ENCODE results near the gene DTX3. TPM values are rescaled to one million over a fixed set of nuclear protein-coding genes. Genes with fewer than 3 reads are reported as not detected.

The DTX3 gene
- total RNA-seq, 1 donor from 2014 or later: 56.4 TPM

- Histone ChIP-seq H3K4me1 (peaks cover 11% of the 10 kb centered on the region), H3K4me2 (peak overlapping the region; percentile 89), H3K9me3 (ENCODE audit: low read depth) (no peaks in the 10 kb centered on the region), H4K20me1 (ENCODE audit: low read depth) (peaks cover 9% of the 10 kb centered on the region), H3K27ac (no peak overlapping the region), H3K36me3 (no peaks in the 10 kb centered on the region), H3K9ac (no peak overlapping the region), H3K27me3 (peaks cover 51% of the 10 kb centered on the region), H3K4me3 (no peak overlapping the region), H2AFZ (replicated peaks) (no peak overlapping the region), H3F3A (ENCODE audit: low read depth) (peaks cover 30% of the 10 kb centered on the region), H3K79me2 (ENCODE audit: low read depth) (no peaks in the 10 kb centered on the region)
- Mint-ChIP-seq H3K4me1 (peaks cover 22% of the 10 kb centered on the region), H3K27ac (no peak overlapping the region), H3K9me3 (no peaks in the 10 kb centered on the region), H3K4me3 (peak overlapping the region; percentile 92), H3K36me3 (peaks cover 28% of the 10 kb centered on the region), H3K27me3 (ENCODE audit: insufficient read depth, low read depth) (peaks cover 16% of the 10 kb centered on the region)
- no peak for TF ChIP-seq CTCF (IDR thresholded peaks at IDR 0.05)
- no peak for TF ChIP-seq EZH2phosphoT487 (IDR thresholded peaks at IDR 0.05)
- no peak for TF ChIP-seq EZH2 (IDR thresholded peaks at IDR 0.05)
- DNase-seq (ENCODE audit: low spot score): no peak
Measured at GRCh38 chr12:57612711-57613426, 8.2 kb downstream of the DTX3 start.

- no peaks in the 10 kb centered on the region for H3K9me3 ChIP-seq (ENCODE audit: low read depth)
- H3K27ac ChIP-seq: no peak overlapping the region
- Mint-ChIP-seq H3K27ac (no peak overlapping the region), H3K36me3 (peaks cover 28% of the 10 kb centered on the region), H3K27me3 (ENCODE audit: insufficient read depth, low read depth) (peaks cover 23% of the 10 kb centered on the region), H3K4me3 (peak overlapping the region; percentile 41), H3K4me1 (peaks cover 22% of the 10 kb centered on the region), H3K9me3 (no peaks in the 10 kb centered on the region)
- DNase-seq (ENCODE audit: low spot score): no peak
- H3F3A ChIP-seq (ENCODE audit: low read depth): peaks cover 25% of the 10 kb centered on the region
- H3K36me3 ChIP-seq: no peaks in the 10 kb centered on the region
- no peak for TF ChIP-seq EZH2 (IDR thresholded peaks at IDR 0.05)
- no peak overlapping the region for H3K9ac ChIP-seq
- no peak overlapping the region for H2AFZ ChIP-seq (replicated peaks)
- H3K4me2 ChIP-seq: no peak overlapping the region
- H3K4me3 ChIP-seq: no peak overlapping the region
- H3K4me1 ChIP-seq: peaks cover 11% of the 10 kb centered on the region
- H4K20me1 ChIP-seq (ENCODE audit: low read depth): peaks cover 11% of the 10 kb centered on the region
- H3K79me2 ChIP-seq (ENCODE audit: low read depth): no peaks in the 10 kb centered on the region
- peaks cover 58% of the 10 kb centered on the region for H3K27me3 ChIP-seq
Measured at GRCh38 chr12:57613427-57614109, 8.9 kb downstream of the DTX3 start.

GRCh38 chr12:57614178-57614947, 9.7 kb downstream of the DTX3 start:
- Histone ChIP-seq H3F3A (ENCODE audit: low read depth) (peaks cover 17% of the 10 kb centered on the region), H3K27ac (no peak overlapping the region), H3K79me2 (ENCODE audit: low read depth) (no peaks in the 10 kb centered on the region), H3K27me3 (peaks cover 64% of the 10 kb centered on the region), H3K36me3 (no peaks in the 10 kb centered on the region), H2AFZ (replicated peaks) (no peak overlapping the region), H3K9me3 (ENCODE audit: low read depth) (no peaks in the 10 kb centered on the region), H3K4me3 (no peak overlapping the region), H4K20me1 (ENCODE audit: low read depth) (peaks cover 16% of the 10 kb centered on the region), H3K9ac (no peak overlapping the region), H3K4me2 (no peak overlapping the region), H3K4me1 (peaks cover 16% of the 10 kb centered on the region)
- peaks cover 34% of the 10 kb centered on the region for H3K36me3 Mint-ChIP-seq
- H3K27me3 Mint-ChIP-seq (ENCODE audit: insufficient read depth, low read depth): peaks cover 29% of the 10 kb centered on the region
- DNase-seq (ENCODE audit: low spot score): peak; percentile 41
- TF ChIP-seq EZH2 (IDR thresholded peaks at IDR 0.05) (no peak), EZH2phosphoT487 (IDR thresholded peaks at IDR 0.05) (no peak), CTCF (IDR thresholded peaks at IDR 0.05) (no peak)
- no peaks in the 10 kb centered on the region for H3K9me3 Mint-ChIP-seq
- H3K4me1 Mint-ChIP-seq: peaks cover 24% of the 10 kb centered on the region
- H3K4me3 Mint-ChIP-seq: no peak overlapping the region
- H3K27ac Mint-ChIP-seq: no peak overlapping the region
